ENCODE results near the gene SCAANT1. TPM values are rescaled to one million over a fixed set of nuclear protein-coding genes. Genes with fewer than 3 reads are reported as not detected.

Gene SCAANT1
- total and polyA plus RNA-seq, 8 donors = not detected

- no peak for DNase-seq
- intact Hi-C loops (cut with DNase I; ENCODE audit: low total_unique reads) = loop anchor here (10.0 kb wide), 1 partner anchor 85 kb away; no protein-coding TSS in a partner anchor
- H3K27me3 ChIP-seq = no peaks in the 10 kb centered on the region
- no peak for TF ChIP-seq POLR2A (IDR thresholded peaks at IDR 0.05)
- TF ChIP-seq CTCF (IDR thresholded peaks at IDR 0.05) = no peak
- no peak for TF ChIP-seq EP300 (IDR thresholded peaks at IDR 0.05)
- no peak for TF ChIP-seq POLR2AphosphoS5 (IDR thresholded peaks at IDR 0.05)
- no peak overlapping the region for H3K4me3 ChIP-seq
- 94 to 95% (median 94%) methylated on average over 4 of the region's 4 CpGs for WGBS, 5 donors
- peaks cover 16 to 36% (median 34%) of the 10 kb centered on the region in 4 donors for H3K4me1 ChIP-seq
- peaks cover 0 to 13% (median 5%) of the 10 kb centered on the region in 4 donors for H3K36me3 ChIP-seq
- H3K9me3 ChIP-seq = no peaks in the 10 kb centered on the region
- H3K27ac ChIP-seq = no peak overlapping the region
Measured at GRCh38 chr3:63910001-63910400, 2.2 kb downstream of the SCAANT1 start.

DNA sequence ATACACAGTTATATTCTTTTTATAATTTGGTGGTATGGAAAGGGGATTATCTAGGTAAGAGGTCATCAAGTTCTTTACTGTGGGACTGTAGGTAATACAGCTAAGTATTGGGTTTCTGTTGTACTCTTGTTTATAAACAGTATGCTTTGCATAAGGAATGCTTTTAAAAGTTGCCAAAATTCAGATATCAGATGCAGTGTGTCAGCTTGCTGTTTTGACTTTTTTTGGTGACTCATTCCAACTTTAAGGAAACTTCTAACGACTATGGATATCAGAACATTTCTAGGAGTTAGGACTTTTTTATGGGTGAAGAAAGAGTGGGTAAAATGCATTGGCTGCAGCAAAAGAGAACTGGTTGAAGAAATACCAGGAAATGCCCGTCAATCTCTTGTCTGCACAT lies 2.8 kb downstream of the SCAANT1 start:
- Histone ChIP-seq H3K36me3 (peaks cover 0 to 14% (median 3%) of the 10 kb centered on the region in 4 donors), H3K4me1 (peaks cover 14 to 30% (median 29%) of the 10 kb centered on the region in 4 donors), H3K27me3 (no peaks in the 10 kb centered on the region), H3K27ac (no peak overlapping the region), H3K4me3 (no peak overlapping the region), H3K9me3 (no peaks in the 10 kb centered on the region)
- 65 to 85% (median 76%) methylated on average over 2 of the region's 2 CpGs for WGBS, 5 donors
- intact Hi-C loops (cut with DNase I; ENCODE audit: low total_unique reads) = no loop called here
- DNase-seq = no peak
- TF ChIP-seq POLR2AphosphoS5 (IDR thresholded peaks at IDR 0.05) (no peak), EP300 (IDR thresholded peaks at IDR 0.05) (no peak)

DNA sequence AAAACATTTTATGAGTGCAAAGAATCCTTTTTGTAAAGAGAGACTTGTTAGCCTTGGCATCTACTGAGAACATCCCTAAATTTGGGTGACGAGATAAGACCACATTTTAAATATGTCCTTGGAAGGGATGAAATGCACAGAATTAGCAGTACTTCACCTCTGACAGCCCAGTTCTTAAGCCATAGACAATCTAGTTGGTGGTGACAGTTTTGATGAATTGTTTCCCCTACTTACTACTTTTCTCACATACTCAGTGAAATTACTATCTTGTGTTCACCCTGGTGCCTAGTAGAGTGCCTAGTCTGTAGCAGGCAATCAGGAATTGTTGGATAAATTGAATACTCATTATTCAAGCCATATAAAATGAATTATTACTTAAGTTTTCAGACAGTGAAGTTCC lies 3.4 kb downstream of the SCAANT1 start:
- intact Hi-C loops (cut with DNase I; ENCODE audit: low total_unique reads) = no loop called here
- H3K4me1 ChIP-seq = peaks cover 7 to 23% (median 22%) of the 10 kb centered on the region in 4 donors
- H3K36me3 ChIP-seq = peaks cover 0 to 20% (median 3%) of the 10 kb centered on the region in 4 donors
- DNase-seq = no peak
- no peak overlapping the region for H3K4me3 ChIP-seq
- H3K9me3 ChIP-seq = no peaks in the 10 kb centered on the region
- no peaks in the 10 kb centered on the region for H3K27me3 ChIP-seq
- no peak overlapping the region for H3K27ac ChIP-seq
- TF ChIP-seq CTCF (IDR thresholded peaks at IDR 0.05) = no peak
- no peak for TF ChIP-seq EP300 (IDR thresholded peaks at IDR 0.05)
- TF ChIP-seq POLR2AphosphoS5 (IDR thresholded peaks at IDR 0.05) = no peak
- TF ChIP-seq POLR2A (IDR thresholded peaks at IDR 0.05) = no peak
- 89 to 100% (median 96%) methylated on average over 1 of the region's 1 CpG for WGBS, 5 donors

DNA sequence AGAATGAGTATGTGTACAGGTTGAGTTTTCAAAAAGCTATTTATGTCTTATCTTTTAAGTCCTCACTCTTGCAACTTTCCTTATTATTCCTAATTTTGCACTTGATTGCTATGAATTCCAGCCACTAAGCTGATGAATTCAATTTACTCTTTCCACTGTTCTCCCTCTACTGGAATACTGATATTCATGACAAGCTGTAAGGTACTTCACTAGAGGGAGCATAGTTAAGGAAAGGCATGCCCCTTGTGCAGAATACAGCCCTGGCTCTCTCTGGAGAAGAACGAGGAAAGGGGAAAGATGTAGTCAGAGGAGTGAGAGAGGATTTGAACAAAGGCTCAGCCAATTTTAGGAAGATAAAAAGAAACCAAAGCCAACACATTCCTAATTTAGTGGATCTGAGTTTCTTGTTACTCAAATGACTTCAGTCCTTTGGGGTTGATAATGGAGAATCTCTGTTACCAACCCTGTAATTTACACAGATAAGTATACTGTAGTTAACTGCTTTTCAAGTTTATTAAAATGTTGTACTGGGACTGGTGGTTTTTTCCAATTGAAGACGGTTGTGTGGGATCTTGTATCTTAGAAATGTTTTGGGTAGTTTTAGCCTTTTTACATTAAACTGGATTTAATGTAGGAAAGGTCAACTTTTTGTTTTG lies 4.0 kb downstream of the SCAANT1 start:
- WGBS, 5 donors = 56 to 67% (median 65%) methylated on average over 2 of the region's 2 CpGs
- intact Hi-C loops (cut with DNase I; ENCODE audit: low total_unique reads) = no loop called here
- no peak overlapping the region for H3K4me3 ChIP-seq
- H3K27me3 ChIP-seq = no peaks in the 10 kb centered on the region
- H3K9me3 ChIP-seq = no peaks in the 10 kb centered on the region
- peaks cover 0 to 21% (median 3%) of the 10 kb centered on the region in 4 donors for H3K36me3 ChIP-seq
- TF ChIP-seq POLR2AphosphoS5 (IDR thresholded peaks at IDR 0.05) = no peak
- peaks cover 1 to 18% (median 16%) of the 10 kb centered on the region in 4 donors for H3K4me1 ChIP-seq
- H3K27ac ChIP-seq = no peak overlapping the region
- peak in 1 of 2 donors; percentile 39 for DNase-seq

DNA sequence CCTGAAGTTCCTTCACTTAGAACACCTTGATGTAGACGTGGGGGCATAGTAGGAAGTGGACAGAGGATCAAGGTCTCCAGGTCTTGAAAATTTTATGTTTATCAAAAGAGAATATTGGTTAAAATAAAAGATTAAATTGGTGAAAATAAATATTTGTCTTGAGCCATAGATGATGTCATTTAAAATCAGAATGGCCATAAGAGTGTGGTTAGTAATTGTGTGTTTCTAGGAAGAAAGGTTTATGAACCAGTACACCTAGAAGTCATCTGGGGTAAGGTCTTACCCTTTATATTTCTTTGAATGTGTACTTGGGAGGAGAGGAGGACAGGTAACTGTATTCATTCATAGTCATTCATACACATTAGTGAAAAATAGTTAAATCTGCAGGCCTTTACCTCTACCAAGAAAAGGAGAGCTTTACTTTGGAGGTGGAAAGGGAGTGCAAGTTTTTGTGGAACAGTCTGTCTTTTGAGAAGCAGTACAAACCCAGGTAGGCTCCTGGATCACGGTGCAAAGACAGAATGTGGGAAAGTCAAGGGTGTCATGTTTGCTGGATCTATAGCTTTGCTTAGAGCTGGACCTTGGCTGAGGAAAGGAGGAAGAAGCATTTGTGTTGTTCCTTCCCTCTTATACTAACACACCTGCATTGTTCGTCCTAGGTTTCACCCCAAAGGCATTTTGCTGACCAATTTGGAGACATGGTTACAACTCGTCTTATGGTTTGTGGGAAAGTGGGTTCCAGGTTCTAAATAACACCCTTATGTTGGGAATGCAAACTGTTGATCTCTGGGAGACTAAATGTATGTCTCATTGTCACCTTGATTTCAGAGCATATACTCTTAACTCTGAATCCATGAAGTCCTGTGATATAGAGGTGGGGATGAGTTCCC lies 6.2 kb downstream of the SCAANT1 start:
- no peak for DNase-seq
- Histone ChIP-seq H3K27ac (no peak overlapping the region), H3K4me1 (peaks cover 0 to 10% (median 4%) of the 10 kb centered on the region in 4 donors), H3K36me3 (peaks cover 0 to 21% (median 4%) of the 10 kb centered on the region in 4 donors), H3K9me3 (no peaks in the 10 kb centered on the region), H3K4me3 (no peak overlapping the region), H3K27me3 (no peaks in the 10 kb centered on the region)
- no peak for TF ChIP-seq POLR2A (IDR thresholded peaks at IDR 0.05)
- TF ChIP-seq CTCF (IDR thresholded peaks at IDR 0.05) = no peak
- TF ChIP-seq POLR2AphosphoS5 (IDR thresholded peaks at IDR 0.05) = no peak
- TF ChIP-seq EP300 (IDR thresholded peaks at IDR 0.05) = no peak
- intact Hi-C loops (cut with DNase I; ENCODE audit: low total_unique reads) = no loop called here
- WGBS, 5 donors = 79 to 85% (median 83%) methylated on average over 4 of the region's 4 CpGs

Data from stomach (tissue), 9 donors.